ENCODE measurements around the gene SSUH2.

GRCh38 chr3:8619548-8619947 is 25.1 kb downstream of the SSUH2 start:
- TF ChIP-seq NANOG (IDR thresholded peaks at IDR 0.05; ENCODE audit: borderline replicate concordance) = no peak
- no peak for TF ChIP-seq CTCF (conservative IDR thresholded peaks at IDR 0.05; ENCODE audit: low read depth in 2 of 2)
- TF ChIP-seq EZH2phosphoT487 (IDR thresholded peaks at IDR 0.05; ENCODE audit: unreplicated experiment) = no peak
- TF ChIP-seq POLR2AphosphoS5 (IDR thresholded peaks at IDR 0.05; ENCODE audit: low read depth) = no peak
- TF ChIP-seq EZH2 (IDR thresholded peaks at IDR 0.05; ENCODE audit: low read depth, unreplicated experiment) = no peak
